Myocyte (in vitro differentiated cells): Measurements from ENCODE around the gene CCR8. TPM values are rescaled to one million over a fixed set of nuclear protein-coding genes. Genes with fewer than 3 reads are reported as not detected.
"Not testable (repeated sequence)": the region's sequence is repeated elsewhere in the genome, so short reads cannot be mapped to it uniquely, and the experiment has no call there.

ENCODE experiments used
- DNase-seq: peaks from one replicate; pipeline ENCODE4 v3.0.0-alpha.2; 2012; ENCODE audit warnings: low read depth
- total RNA-seq: library from RNA; depleted of rRNA; stranded (reverse); fragments of >200 nt; gene quantifications from 2 replicates; pipeline ENCODE4 v1.2.3, GENCODE V29; 2014

The CCR8 gene
- total RNA-seq, 1 donor from 2014 or later, result not detected

- no peak for DNase-seq
Measured at GRCh38 chr3:39313289-39313688, 16.2 kb upstream of the CCR8 start.

- no peak for DNase-seq
Measured at GRCh38 chr3:39315420-39315819, 14.1 kb upstream of the CCR8 start.

- DNase-seq, result no peak
Measured at GRCh38 chr3:39317571-39318169, 11.8 kb upstream of the CCR8 start.

- no peak for DNase-seq
Measured at GRCh38 chr3:39318301-39318700, 11.2 kb upstream of the CCR8 start.

GRCh38 chr3:39319249-39319648 lies 10.3 kb upstream of the CCR8 start:
- no peak for DNase-seq

- not testable (repeated sequence) for DNase-seq
Measured at GRCh38 chr3:39321574-39321983, 7.9 kb upstream of the CCR8 start.

- DNase-seq, result not testable (repeated sequence)
Measured at GRCh38 chr3:39322209-39322715, 7.2 kb upstream of the CCR8 start.

GRCh38 chr3:39322936-39323335 lies 6.6 kb upstream of the CCR8 start:
- no peak for DNase-seq

GRCh38 chr3:39323494-39323893 lies 6.0 kb upstream of the CCR8 start:
- DNase-seq, result no peak

- no peak for DNase-seq
Measured at GRCh38 chr3:39325236-39325635, 4.3 kb upstream of the CCR8 start.

GRCh38 chr3:39327053-39327745 lies 2.3 kb upstream of the CCR8 start:
- no peak for DNase-seq

GRCh38 chr3:39327746-39328349 lies 1.7 kb upstream of the CCR8 start:
- no peak for DNase-seq

- DNase-seq, result no peak
Measured at GRCh38 chr3:39330824-39331223, 1.3 kb downstream of the CCR8 start.

- no peak for DNase-seq
Measured at GRCh38 chr3:39332525-39332924, 3.0 kb downstream of the CCR8 start.

GRCh38 chr3:39333607-39334006 lies 4.1 kb downstream of the CCR8 start:
- DNase-seq, result no peak

GRCh38 chr3:39334205-39334604 lies 4.7 kb downstream of the CCR8 start:
- no peak for DNase-seq

- DNase-seq, result no peak
Measured at GRCh38 chr3:39338201-39338600, 8.7 kb downstream of the CCR8 start.

GRCh38 chr3:39339086-39339485 lies 9.6 kb downstream of the CCR8 start:
- DNase-seq, result no peak

- no peak for DNase-seq
Measured at GRCh38 chr3:39343076-39343717, 13.7 kb downstream of the CCR8 start.

- no peak for DNase-seq
Measured at GRCh38 chr3:39343760-39344159, 14.3 kb downstream of the CCR8 start.

- no peak for DNase-seq
Measured at GRCh38 chr3:39344746-39345344, 15.3 kb downstream of the CCR8 start.
